Thyroid gland (tissue), 4 donors: ENCODE results near the gene CD180.

Source experiments
- POLR2A ChIP-seq, 2 donors: fragments of 450-650 bp; IDR thresholded peaks; one replicate each; pipeline ENCODE4 v1.6.1; 2017; ENCODE audit warnings: antibody characterized with exemption in 2 of 2, mild to moderate bottlenecking in 2 of 2, moderate library complexity in 1 of 2
- TF ChIP-seq, protein P1 (sequence below), 6 experiments: fragments of 200-600 bp in 3 of 6; fragments of 450-650 bp in 3 of 6; sonication (generic) in 3 of 6; IDR thresholded peaks; one replicate each; pipeline ENCODE4 v1.5.1; 2016 to 2019; ENCODE audit warnings: antibody characterized with exemption in 6 of 6, mild to moderate bottlenecking in 2 of 6, inconsistent platforms in 1 of 6, moderate library complexity in 1 of 6

DNA sequence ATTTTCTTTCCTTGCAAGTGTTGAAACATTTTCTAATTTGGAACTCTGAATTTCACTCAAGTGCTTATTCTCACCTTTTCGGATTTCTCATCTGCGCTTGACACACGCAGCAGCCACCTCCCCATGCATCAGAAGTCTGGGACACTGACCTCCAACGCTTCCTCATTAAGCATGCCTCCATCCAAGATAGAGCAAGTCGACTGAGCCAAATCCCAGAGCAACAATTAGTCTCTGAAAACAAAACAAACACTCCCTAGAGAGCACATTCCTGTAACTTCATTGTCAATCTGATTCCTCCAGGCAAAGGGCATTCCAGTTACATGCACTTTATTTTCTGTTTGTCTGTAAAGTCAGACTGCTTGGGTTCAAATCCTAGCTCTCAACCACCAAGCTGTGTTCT, 5.7 kb downstream of the CD180 start:
- TF ChIP-seq, protein P1, sequence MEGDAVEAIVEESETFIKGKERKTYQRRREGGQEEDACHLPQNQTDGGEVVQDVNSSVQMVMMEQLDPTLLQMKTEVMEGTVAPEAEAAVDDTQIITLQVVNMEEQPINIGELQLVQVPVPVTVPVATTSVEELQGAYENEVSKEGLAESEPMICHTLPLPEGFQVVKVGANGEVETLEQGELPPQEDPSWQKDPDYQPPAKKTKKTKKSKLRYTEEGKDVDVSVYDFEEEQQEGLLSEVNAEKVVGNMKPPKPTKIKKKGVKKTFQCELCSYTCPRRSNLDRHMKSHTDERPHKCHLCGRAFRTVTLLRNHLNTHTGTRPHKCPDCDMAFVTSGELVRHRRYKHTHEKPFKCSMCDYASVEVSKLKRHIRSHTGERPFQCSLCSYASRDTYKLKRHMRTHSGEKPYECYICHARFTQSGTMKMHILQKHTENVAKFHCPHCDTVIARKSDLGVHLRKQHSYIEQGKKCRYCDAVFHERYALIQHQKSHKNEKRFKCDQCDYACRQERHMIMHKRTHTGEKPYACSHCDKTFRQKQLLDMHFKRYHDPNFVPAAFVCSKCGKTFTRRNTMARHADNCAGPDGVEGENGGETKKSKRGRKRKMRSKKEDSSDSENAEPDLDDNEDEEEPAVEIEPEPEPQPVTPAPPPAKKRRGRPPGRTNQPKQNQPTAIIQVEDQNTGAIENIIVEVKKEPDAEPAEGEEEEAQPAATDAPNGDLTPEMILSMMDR (IDR thresholded peaks at IDR 0.05) = no peak
- TF ChIP-seq POLR2A (IDR thresholded peaks at IDR 0.05) = no peak
